ENCODE data around the gene LRRTM4. TPM values are rescaled to one million over a fixed set of nuclear protein-coding genes. Genes with fewer than 3 reads are reported as not detected.

The LRRTM4 gene
- total and polyA plus RNA-seq, 2 experiments from 2014 or later, result 4.5 to 15.4 TPM

- TF ChIP-seq CTCF (conservative IDR thresholded peaks at IDR 0.05; ENCODE audit: low read depth in 2 of 2) (no peak), ZNF114 (CRISPR knock-in tag; IDR thresholded peaks at IDR 0.05) (no peak), POLR2AphosphoS5 (IDR thresholded peaks at IDR 0.05; ENCODE audit: low read depth) (no peak), JUNB (IDR thresholded peaks at IDR 0.05; ENCODE audit: unreplicated experiment) (no peak), REST (IDR thresholded peaks at IDR 0.05; ENCODE audit: unreplicated experiment) (no peak)
- TF ChIP-seq, protein P1, sequence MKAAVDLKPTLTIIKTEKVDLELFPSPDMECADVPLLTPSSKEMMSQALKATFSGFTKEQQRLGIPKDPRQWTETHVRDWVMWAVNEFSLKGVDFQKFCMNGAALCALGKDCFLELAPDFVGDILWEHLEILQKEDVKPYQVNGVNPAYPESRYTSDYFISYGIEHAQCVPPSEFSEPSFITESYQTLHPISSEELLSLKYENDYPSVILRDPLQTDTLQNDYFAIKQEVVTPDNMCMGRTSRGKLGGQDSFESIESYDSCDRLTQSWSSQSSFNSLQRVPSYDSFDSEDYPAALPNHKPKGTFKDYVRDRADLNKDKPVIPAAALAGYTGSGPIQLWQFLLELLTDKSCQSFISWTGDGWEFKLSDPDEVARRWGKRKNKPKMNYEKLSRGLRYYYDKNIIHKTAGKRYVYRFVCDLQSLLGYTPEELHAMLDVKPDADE (IDR thresholded peaks at IDR 0.05), result no peak
Measured at GRCh38 chr2:77018219-77018618, 504.0 kb downstream of the LRRTM4 start (continued).

GRCh38 chr2:77017355-77017745 lies 504.8 kb downstream of the LRRTM4 start:
- no peak overlapping the region for H3K27ac ChIP-seq (ENCODE audit: low read depth)
- no peaks in the 10 kb centered on the region for H3K9me2 ChIP-seq (ENCODE audit: insufficient read depth)
- no peak overlapping the region for H2AFZ ChIP-seq
- no peak overlapping the region for H3K4me2 ChIP-seq
- DNase-seq (ENCODE audit: low spot score), result no peak
- H4K20me1 ChIP-seq (replicated peaks; ENCODE audit: insufficient read depth), result no peaks in the 10 kb centered on the region
- ATAC-seq, result no peak
- H3K4me3 ChIP-seq, result no peak overlapping the region
- Mint-ChIP-seq H3K27ac (no peak overlapping the region), H3K4me3 (no peak overlapping the region), H3K36me3 (ENCODE audit: low read depth) (peaks cover 8% of the 10 kb centered on the region), H3K4me1 (peaks cover 23% of the 10 kb centered on the region), H3K27me3 (ENCODE audit: insufficient read depth, low read depth, poor library complexity) (no peaks in the 10 kb centered on the region), H3K9me3 (peaks cover 7% of the 10 kb centered on the region)
- no peaks in the 10 kb centered on the region for H3K27me3 ChIP-seq (ENCODE audit: insufficient read depth)
- H3F3A ChIP-seq (replicated peaks; ENCODE audit: low read depth), result no peaks in the 10 kb centered on the region
- H3K36me3 ChIP-seq (ENCODE audit: insufficient read depth), result no peaks in the 10 kb centered on the region
- H3K79me2 ChIP-seq (replicated peaks; ENCODE audit: insufficient read depth), result no peaks in the 10 kb centered on the region
- H3K4me1 ChIP-seq (ENCODE audit: insufficient read depth), result peaks cover 21% of the 10 kb centered on the region; the same call in 1 of the 2 replicates
- TF ChIP-seq NANOG (IDR thresholded peaks at IDR 0.05; ENCODE audit: borderline replicate concordance) (no peak), EZH2 (IDR thresholded peaks at IDR 0.05; ENCODE audit: low read depth, unreplicated experiment) (no peak), EZH2phosphoT487 (IDR thresholded peaks at IDR 0.05; ENCODE audit: unreplicated experiment) (no peak), CTCF (conservative IDR thresholded peaks at IDR 0.05; ENCODE audit: low read depth in 2 of 2) (no peak), ZNF114 (CRISPR knock-in tag; IDR thresholded peaks at IDR 0.05) (no peak)
- TF ChIP-seq, protein P2, sequence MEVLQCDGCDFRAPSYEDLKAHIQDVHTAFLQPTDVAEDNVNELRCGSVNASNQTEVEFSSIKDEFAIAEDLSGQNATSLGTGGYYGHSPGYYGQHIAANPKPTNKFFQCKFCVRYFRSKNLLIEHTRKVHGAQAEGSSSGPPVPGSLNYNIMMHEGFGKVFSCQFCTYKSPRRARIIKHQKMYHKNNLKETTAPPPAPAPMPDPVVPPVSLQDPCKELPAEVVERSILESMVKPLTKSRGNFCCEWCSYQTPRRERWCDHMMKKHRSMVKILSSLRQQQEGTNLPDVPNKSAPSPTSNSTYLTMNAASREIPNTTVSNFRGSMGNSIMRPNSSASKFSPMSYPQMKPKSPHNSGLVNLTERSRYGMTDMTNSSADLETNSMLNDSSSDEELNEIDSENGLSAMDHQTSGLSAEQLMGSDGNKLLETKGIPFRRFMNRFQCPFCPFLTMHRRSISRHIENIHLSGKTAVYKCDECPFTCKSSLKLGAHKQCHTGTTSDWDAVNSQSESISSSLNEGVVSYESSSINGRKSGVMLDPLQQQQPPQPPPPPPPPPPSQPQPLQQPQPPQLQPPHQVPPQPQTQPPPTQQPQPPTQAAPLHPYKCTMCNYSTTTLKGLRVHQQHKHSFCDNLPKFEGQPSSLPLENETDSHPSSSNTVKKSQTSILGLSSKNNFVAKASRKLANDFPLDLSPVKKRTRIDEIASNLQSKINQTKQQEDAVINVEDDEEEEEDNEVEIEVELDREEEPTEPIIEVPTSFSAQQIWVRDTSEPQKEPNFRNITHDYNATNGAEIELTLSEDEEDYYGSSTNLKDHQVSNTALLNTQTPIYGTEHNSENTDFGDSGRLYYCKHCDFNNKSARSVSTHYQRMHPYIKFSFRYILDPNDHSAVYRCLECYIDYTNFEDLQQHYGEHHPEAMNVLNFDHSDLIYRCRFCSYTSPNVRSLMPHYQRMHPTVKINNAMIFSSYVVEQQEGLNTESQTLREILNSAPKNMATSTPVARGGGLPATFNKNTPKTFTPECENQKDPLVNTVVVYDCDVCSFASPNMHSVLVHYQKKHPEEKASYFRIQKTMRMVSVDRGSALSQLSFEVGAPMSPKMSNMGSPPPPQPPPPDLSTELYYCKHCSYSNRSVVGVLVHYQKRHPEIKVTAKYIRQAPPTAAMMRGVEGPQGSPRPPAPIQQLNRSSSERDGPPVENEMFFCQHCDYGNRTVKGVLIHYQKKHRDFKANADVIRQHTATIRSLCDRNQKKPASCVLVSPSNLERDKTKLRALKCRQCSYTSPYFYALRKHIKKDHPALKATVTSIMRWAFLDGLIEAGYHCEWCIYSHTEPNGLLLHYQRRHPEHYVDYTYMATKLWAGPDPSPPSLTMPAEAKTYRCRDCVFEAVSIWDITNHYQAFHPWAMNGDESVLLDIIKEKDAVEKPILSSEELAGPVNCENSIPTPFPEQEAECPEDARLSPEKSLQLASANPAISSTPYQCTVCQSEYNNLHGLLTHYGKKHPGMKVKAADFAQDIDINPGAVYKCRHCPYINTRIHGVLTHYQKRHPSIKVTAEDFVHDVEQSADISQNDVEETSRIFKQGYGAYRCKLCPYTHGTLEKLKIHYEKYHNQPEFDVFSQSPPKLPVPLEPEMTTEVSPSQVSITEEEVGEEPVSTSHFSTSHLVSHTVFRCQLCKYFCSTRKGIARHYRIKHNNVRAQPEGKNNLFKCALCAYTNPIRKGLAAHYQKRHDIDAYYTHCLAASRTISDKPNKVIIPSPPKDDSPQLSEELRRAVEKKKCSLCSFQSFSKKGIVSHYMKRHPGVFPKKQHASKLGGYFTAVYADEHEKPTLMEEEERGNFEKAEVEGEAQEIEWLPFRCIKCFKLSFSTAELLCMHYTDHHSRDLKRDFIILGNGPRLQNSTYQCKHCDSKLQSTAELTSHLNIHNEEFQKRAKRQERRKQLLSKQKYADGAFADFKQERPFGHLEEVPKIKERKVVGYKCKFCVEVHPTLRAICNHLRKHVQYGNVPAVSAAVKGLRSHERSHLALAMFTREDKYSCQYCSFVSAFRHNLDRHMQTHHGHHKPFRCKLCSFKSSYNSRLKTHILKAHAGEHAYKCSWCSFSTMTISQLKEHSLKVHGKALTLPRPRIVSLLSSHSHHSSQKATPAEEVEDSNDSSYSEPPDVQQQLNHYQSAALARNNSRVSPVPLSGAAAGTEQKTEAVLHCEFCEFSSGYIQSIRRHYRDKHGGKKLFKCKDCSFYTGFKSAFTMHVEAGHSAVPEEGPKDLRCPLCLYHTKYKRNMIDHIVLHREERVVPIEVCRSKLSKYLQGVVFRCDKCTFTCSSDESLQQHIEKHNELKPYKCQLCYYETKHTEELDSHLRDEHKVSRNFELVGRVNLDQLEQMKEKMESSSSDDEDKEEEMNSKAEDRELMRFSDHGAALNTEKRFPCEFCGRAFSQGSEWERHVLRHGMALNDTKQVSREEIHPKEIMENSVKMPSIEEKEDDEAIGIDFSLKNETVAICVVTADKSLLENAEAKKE (CRISPR knock-in tag; IDR thresholded peaks at IDR 0.05), result no peak
